Mononuclear cell (primary cell): ENCODE data around the gene SLIT1. TPM values are rescaled to one million over a fixed set of nuclear protein-coding genes. Genes with fewer than 3 reads are reported as not detected.

ENCODE experiments used
- H3K27me3 ChIP-seq: 2 replicates; pipeline ENCODE4 v1.6.0; 2011; ENCODE audit warnings: low read length, control low read depth; ENCODE audit not compliant: insufficient read depth
- H3K4me1 ChIP-seq: 2 replicates; pipeline ENCODE4 v1.5.1; 2011; ENCODE audit warnings: mild to moderate bottlenecking, low read length, control low read depth; ENCODE audit not compliant: insufficient read depth
- H3K4me3 ChIP-seq: 2 replicates; pipeline ENCODE4 v1.5.1; 2011; ENCODE audit warnings: mild to moderate bottlenecking, low read length, moderate library complexity
- H3K9me3 ChIP-seq: 2 replicates; pipeline ENCODE4 v1.5.1; 2011; ENCODE audit warnings: low read depth, mild to moderate bottlenecking, control low read depth, low read length
- total RNA-seq: library from RNA; depleted of rRNA; stranded (reverse); fragments of >200 nt; gene quantifications from one replicate; pipeline ENCODE4 v1.2.3, GENCODE V29; 2012

The SLIT1 gene
- total RNA-seq, 1 donor, result 0.10 TPM

GRCh38 chr10:97059006-97059871 lies 126.5 kb downstream of the SLIT1 start:
- Histone ChIP-seq H3K4me3 (no peak overlapping the region), H3K9me3 (no peaks in the 10 kb centered on the region), H3K27me3 (no peaks in the 10 kb centered on the region), H3K4me1 (no peaks in the 10 kb centered on the region)

DNA sequence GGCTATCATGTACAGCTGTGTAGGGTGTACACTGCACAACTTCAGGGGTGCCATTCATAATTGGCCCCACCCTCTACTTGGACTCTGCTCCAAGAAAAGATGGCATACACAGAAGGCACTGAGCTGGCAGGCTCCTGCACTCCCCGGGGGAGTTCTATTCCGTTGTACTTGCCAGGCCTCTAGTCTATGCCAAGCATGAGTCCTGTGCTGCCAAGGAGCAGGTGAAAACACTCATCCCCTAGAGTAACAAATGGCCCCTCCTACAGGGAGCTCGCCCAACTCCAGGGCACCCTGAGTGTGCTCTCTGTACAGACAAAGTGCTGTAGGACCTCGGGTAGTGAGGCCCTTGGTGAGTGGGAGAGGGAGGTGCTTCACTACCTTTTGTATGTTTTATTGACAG lies 127.2 kb downstream of the SLIT1 start:
- no peaks in the 10 kb centered on the region for H3K9me3 ChIP-seq
- H3K27me3 ChIP-seq, result no peaks in the 10 kb centered on the region
- no peaks in the 10 kb centered on the region for H3K4me1 ChIP-seq
- no peak overlapping the region for H3K4me3 ChIP-seq

DNA sequence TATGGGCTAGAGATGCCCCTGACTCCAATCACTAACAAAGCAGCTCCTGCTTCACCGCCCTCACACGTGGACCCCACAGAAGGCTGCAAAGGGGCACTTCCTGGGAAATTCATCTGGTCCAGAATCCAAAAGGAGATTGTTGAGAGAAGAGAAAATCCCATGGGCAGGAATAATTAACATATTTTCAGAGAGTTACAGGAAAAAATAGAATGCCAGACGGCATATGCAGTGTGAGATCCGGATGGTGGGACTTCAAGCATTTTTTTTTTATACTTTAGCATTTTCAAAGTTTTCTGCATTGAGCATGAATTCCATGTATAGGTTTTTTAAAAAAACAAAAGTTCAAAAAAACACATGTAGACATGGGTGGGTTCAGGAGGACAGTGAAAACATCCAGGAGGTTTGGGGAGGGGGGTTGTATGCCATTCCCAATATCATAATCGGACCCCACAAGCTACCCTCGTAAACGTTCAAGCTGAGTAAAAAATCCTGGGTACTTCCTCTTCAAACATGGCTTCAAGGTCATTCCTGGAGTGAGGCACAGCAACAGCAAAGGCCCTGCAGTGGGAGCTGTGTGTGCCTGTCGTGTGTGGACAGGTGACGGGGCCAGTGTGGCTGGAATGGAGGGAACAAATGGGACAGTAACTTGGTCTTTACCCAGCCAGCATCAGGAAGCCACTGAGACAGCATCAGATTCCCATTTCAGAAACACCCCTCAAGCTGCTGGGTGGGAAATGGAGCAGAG lies 128.1 kb downstream of the SLIT1 start:
- H3K4me3 ChIP-seq, result no peak overlapping the region
- H3K27me3 ChIP-seq, result no peaks in the 10 kb centered on the region
- no peaks in the 10 kb centered on the region for H3K4me1 ChIP-seq
- no peaks in the 10 kb centered on the region for H3K9me3 ChIP-seq

GRCh38 chr10:97056003-97056630 lies 129.6 kb downstream of the SLIT1 start:
- Histone ChIP-seq H3K9me3 (no peaks in the 10 kb centered on the region), H3K27me3 (no peaks in the 10 kb centered on the region), H3K4me1 (no peaks in the 10 kb centered on the region), H3K4me3 (no peak overlapping the region)

DNA sequence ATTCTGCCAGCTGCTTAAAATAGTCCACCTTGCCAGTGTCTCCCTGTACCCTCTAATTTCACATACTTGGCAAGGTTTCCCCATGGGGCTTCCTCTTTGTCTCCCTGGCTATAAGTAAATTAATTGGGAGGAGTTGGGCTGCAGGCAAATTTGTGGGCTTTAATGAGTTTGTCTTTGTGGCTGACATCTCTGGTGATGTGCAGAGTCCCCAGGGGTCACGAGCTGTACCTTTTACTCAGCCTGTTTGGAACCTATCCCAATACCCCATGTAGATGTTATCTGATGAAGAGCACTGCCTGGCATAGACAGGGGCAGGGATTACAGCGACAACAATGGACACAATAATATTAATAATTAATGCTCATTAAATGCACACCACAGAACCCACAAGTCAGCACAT lies 132.5 kb downstream of the SLIT1 start:
- H3K4me1 ChIP-seq, result no peaks in the 10 kb centered on the region
- no peaks in the 10 kb centered on the region for H3K27me3 ChIP-seq
- no peaks in the 10 kb centered on the region for H3K9me3 ChIP-seq
- H3K4me3 ChIP-seq, result no peak overlapping the region

GRCh38 chr10:97050956-97051496 lies 134.7 kb downstream of the SLIT1 start:
- no peaks in the 10 kb centered on the region for H3K4me1 ChIP-seq
- no peaks in the 10 kb centered on the region for H3K9me3 ChIP-seq
- no peaks in the 10 kb centered on the region for H3K27me3 ChIP-seq
- no peak overlapping the region for H3K4me3 ChIP-seq

- H3K4me3 ChIP-seq, result no peak overlapping the region
- H3K9me3 ChIP-seq, result no peaks in the 10 kb centered on the region
- H3K4me1 ChIP-seq, result no peaks in the 10 kb centered on the region
- H3K27me3 ChIP-seq, result no peaks in the 10 kb centered on the region
Measured at GRCh38 chr10:97050205-97050745, 135.5 kb downstream of the SLIT1 start.

GRCh38 chr10:97049670-97050069 lies 136.1 kb downstream of the SLIT1 start:
- H3K9me3 ChIP-seq, result no peaks in the 10 kb centered on the region
- H3K27me3 ChIP-seq, result no peaks in the 10 kb centered on the region
- no peak overlapping the region for H3K4me3 ChIP-seq
- H3K4me1 ChIP-seq, result no peaks in the 10 kb centered on the region

DNA sequence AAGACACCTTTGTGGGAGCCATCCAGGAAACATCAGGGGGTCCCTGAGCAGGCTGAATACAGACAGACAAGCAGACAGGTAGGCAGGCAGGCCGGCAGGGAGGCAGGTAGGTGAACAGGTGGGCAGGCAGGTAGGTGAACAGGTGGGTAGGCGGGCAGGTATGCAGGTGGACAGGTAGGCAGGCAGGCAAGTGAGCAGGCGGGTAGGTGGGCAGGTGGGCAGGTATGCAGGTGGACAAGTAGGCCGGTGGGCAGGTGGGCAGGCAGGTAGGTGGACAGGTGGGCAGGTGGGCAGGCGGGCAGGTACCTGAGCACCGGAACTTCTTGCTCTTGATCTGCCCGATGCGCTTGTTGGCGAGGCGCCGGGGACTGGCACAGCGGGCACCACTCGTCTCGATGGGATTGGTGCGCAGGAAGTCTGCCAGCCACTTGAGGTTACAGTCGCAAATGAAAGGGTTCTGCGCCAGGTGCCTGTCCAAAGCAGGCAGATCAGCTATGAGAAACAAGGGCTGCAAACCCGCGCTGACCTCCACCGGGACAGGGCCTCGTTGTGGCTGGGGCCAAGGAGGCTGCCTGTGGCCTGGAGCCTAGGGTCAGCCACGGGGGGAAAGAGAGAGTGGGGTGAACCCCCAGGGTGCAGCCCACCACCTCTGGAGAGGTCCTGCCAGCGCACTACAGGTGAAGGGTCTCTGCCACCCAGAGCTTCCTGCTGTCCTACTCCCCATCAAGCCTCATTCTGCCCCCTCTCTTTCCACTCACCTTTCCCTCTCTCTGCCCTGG lies 136.9 kb downstream of the SLIT1 start:
- Histone ChIP-seq H3K4me1 (no peaks in the 10 kb centered on the region), H3K9me3 (no peaks in the 10 kb centered on the region), H3K4me3 (no peak overlapping the region), H3K27me3 (no peaks in the 10 kb centered on the region)

GRCh38 chr10:97047788-97048187 lies 138.0 kb downstream of the SLIT1 start:
- H3K4me1 ChIP-seq, result no peaks in the 10 kb centered on the region
- H3K4me3 ChIP-seq, result no peak overlapping the region
- H3K27me3 ChIP-seq, result no peaks in the 10 kb centered on the region
- no peaks in the 10 kb centered on the region for H3K9me3 ChIP-seq

DNA sequence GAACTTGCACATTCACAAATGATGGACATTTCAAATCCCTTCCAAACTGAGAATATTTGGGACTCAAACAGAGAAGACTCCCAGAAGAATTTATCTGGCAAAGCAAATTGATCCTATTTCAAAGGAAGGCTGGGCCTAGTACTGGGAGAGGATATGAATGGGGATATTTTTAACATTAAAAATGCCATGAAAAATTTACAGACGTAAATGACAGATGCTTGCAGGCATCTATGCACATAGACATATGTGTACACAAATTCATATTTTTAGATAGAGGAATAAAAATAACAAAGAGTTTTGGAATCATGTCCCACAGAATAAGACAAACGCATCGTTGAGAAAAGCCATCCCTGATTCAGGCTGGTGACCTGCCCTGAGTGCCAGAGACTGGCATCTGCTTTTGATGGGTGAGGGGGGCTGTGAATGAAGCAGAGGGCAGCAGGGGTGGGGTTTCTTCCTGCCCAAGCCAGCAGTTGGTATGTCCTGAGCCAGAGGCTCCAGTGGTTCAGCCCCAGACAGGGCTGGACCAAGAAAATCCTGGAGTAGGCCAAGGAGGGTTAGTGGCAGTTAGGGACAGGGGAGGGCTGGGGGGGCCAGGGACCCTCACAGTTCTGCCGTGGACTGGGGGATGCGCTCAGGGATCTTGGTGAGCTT lies 138.5 kb downstream of the SLIT1 start:
- H3K4me3 ChIP-seq, result no peak overlapping the region
- H3K27me3 ChIP-seq, result no peaks in the 10 kb centered on the region
- no peaks in the 10 kb centered on the region for H3K4me1 ChIP-seq
- H3K9me3 ChIP-seq, result no peaks in the 10 kb centered on the region

DNA sequence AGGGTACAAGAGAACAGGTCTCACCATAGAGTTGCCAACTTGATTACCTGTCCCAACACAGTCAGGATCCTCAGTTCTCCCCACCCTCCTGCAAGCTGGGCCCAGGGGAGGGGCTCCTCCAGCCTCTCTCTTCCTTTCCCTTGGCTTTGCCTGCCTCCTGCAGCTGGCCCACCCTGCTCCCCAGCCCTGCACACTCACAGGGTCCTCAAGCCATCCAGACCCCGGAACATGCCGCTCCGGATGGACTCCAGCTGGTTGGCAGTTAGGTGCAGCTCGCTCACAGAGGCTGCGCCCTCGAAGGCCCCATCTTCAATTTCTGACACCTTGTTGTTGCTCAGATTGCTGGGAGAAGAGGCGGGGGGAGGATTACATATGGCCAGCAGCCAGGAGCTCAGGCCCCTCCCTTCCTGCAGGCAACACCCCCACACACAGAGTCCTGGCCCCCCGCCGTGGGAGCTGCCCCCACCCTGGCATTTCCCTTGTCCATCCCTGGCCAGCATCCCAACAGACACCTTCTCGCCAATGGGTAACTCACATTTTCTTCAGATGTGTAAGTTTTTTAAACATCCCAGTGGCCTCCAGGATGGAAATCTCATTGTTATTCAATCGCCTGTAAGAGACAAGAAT lies 139.2 kb downstream of the SLIT1 start:
- H3K27me3 ChIP-seq, result no peaks in the 10 kb centered on the region
- no peaks in the 10 kb centered on the region for H3K4me1 ChIP-seq
- no peaks in the 10 kb centered on the region for H3K9me3 ChIP-seq
- H3K4me3 ChIP-seq, result no peak overlapping the region

DNA sequence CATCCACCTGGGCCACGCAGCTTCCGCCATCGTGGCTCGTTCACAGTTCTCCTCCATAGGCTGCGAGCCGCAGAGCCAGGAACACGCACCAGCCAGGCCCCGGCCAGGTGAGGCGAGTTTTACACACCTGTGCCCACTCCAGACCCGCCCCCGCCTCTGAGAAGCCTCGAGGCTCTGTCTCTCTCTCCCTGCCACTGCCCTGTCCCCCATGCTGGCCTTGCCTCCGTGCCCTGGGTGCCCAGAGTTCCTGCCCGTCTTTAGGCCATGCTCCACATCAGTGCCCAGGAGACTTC lies 142.2 kb downstream of the SLIT1 start:
- no peaks in the 10 kb centered on the region for H3K9me3 ChIP-seq
- H3K27me3 ChIP-seq, result no peaks in the 10 kb centered on the region
- H3K4me1 ChIP-seq, result no peaks in the 10 kb centered on the region
- no peak overlapping the region for H3K4me3 ChIP-seq
